Coronary artery (tissue), 2 donors: ENCODE results near the gene LARP4B.

ENCODE experiments used
- DNase-seq: peaks from one replicate; pipeline ENCODE4 v3.0.0-alpha.2; 2017; ENCODE audit warnings: low spot score
- H3K27ac ChIP-seq, 2 donors: fragments of 200-600 bp; sonication (generic); one replicate each; pipeline ENCODE4 v1.5.1; 2016 to 2019
- H3K4me3 ChIP-seq: fragments of 200-600 bp; sonication (generic); 2 replicates; pipeline ENCODE4 v1.5.1; 2016; ENCODE audit warnings: mild to moderate bottlenecking, moderate library complexity
- CTCF ChIP-seq: fragments of 200-600 bp; sonication (generic); IDR thresholded peaks from one replicate; pipeline ENCODE4 v1.5.1; 2019; ENCODE audit warnings: antibody characterized with exemption

Gene LARP4B

DNA sequence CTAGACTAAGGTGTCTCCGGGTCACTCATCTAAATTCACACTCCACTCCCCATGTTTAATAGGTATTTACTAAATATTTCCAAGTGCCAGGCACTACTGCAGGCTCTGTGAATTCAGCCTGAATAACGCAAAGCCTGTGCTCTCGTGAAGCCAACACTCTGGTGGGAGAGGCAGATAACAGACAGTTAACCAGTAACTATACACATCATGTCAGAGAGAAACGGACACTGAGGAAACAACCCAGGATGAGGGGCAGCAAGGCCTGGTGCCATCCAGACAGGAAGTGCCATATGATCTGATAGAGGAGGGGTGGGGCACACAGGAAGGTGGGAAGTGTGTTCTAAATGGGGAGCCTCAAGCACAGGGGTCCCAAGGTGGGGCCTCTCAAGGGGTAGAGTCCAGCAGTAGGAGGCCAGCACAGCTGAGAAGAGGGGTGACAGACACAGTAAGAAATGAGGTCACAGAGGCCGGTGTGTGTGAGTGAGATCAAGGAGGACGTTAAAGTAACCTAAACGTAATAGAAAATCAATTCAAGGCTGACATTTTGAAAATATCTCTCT is 85.3 kb downstream of the LARP4B start:
- no peak for TF ChIP-seq CTCF
- no peak overlapping the region for H3K27ac ChIP-seq
- no peak for DNase-seq
- no peak overlapping the region for H3K4me3 ChIP-seq

DNA sequence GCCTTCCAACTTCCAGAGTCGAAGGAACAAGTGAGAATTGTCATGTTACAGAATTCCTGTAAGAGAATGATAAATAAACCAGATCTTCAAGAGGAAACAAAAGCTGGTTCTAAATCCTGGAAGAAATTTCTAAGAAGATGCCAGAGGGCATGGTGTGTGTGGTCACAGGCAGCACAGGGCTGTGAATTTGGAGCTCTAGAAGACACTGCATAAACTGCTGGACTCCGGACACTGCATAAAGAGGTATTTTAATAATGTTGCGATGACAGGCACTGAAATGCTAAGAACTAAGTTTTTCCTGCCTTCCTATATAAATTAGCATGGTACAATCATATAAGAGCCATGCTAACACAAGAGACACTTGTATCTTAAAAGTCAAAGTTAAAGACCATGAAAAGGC is 86.0 kb downstream of the LARP4B start:
- H3K27ac ChIP-seq: no peak overlapping the region

DNA sequence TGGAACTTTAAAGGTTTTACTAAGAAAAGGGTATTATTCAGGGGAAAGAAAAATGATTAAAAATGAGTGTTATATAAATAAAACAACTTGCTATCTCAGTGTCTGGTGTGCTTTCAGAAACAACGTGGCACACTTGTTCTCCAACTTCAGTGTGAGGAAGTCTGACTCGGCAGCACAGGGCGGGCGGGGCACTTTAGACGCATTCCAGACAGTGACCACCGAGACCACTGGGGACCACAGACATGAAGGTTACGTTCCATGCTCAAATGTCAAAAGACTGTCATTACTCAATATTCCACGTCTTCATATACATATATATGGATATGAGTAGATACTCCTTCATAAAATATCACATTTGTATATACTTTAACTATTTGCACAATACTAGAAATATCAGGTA is 87.0 kb downstream of the LARP4B start:
- DNase-seq: no peak
- no peak overlapping the region for H3K4me3 ChIP-seq
- no peak overlapping the region for H3K27ac ChIP-seq
- TF ChIP-seq CTCF: no peak

More for the DNA sequence above, 86.0 kb downstream of the LARP4B start:
- no peak for TF ChIP-seq CTCF
- DNase-seq: no peak
- no peak overlapping the region for H3K4me3 ChIP-seq

GRCh38 chr10:843703-844102 is 87.8 kb downstream of the LARP4B start:
- no peak for TF ChIP-seq CTCF
- no peak for DNase-seq

DNA sequence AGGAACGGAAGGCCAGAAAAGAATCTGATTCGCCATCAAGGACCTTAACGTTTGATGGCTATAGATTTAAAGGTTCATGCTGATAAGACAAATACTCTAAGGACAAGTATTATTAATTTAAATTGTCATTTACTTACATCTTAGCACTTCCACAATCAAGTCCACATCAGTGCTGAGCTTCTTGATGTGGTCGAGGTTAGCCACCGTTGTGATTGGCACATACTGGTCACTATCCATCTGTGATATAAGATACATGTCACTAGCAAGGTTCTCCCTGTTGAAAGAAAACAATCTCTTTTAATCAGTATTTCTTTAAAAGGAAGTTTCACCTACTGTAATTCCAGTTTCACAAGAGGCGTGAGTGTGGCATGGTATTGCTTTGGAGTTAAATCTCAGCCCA is 88.7 kb downstream of the LARP4B start:
- no peak overlapping the region for H3K4me3 ChIP-seq
- TF ChIP-seq CTCF: no peak
- H3K27ac ChIP-seq: no peak overlapping the region
- DNase-seq: no peak

More at GRCh38 chr10:843703-844102, 87.8 kb downstream of the LARP4B start:
- Histone ChIP-seq H3K27ac (no peak overlapping the region), H3K4me3 (no peak overlapping the region)

- no peak for DNase-seq
- no peak overlapping the region for H3K4me3 ChIP-seq
- no peak for TF ChIP-seq CTCF
- H3K27ac ChIP-seq: no peak overlapping the region
These were observed 90.0 kb downstream of the LARP4B start for GRCh38 chr10:841535-841934.

GRCh38 chr10:839550-840205 is 91.8 kb downstream of the LARP4B start:
- TF ChIP-seq CTCF: no peak
- H3K4me3 ChIP-seq: no peak overlapping the region
- no peak for DNase-seq
- H3K27ac ChIP-seq: no peak overlapping the region
